ENCODE results near the gene WDR33.
"Not testable (repeated sequence)": the region's sequence is repeated elsewhere in the genome, so short reads cannot be mapped to it uniquely, and the experiment has no call there.

The WDR33 gene

DNA sequence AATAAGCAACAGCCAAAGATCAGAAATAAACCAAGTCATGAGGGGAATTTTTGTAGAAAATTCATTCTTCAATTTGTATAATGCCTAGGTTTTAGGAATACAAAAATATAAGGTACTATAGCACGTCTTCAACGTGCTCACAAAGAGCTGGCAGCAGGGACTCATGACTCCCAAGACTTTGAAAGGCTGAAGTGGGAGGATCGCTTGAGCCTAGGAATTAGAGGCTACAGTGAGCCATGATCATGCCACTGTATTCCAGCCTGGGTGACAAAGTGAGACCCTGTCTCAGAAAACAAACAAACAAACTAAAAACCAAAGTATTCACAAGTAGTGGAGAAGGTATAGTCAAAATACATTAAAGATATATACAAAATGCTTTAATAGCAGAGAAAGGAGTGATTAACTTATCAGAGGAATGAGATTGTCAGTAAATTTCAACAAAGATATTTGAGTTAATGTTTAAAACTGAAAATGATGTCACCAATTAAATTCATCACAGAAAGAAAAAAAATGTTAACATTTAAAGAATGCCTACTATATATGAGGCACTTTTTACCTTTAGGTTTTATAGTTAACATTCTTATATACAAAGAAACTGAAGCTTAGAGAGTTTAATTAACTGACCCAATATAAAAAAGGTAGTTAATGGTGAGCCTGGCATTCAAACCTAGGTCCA is 3.2 kb downstream of the WDR33 start:
- DNase-seq, result no peak

GRCh38 chr2:127806860-127807259 is 4.1 kb downstream of the WDR33 start:
- DNase-seq, result not testable (repeated sequence)

- DNase-seq, result no peak
Measured at GRCh38 chr2:127805491-127805890, 5.5 kb downstream of the WDR33 start.

GRCh38 chr2:127799926-127800325 is 11.0 kb downstream of the WDR33 start:
- DNase-seq, result no peak

GRCh38 chr2:127796389-127796788 is 14.6 kb downstream of the WDR33 start:
- DNase-seq, result no peak

GRCh38 chr2:127794901-127795300 is 16.1 kb downstream of the WDR33 start:
- DNase-seq, result not testable (repeated sequence)

- DNase-seq, result no peak
Measured at GRCh38 chr2:127792805-127793204, 18.2 kb downstream of the WDR33 start.

- DNase-seq, result no peak
Measured at GRCh38 chr2:127790694-127791529, 20.1 kb downstream of the WDR33 start.

DNA sequence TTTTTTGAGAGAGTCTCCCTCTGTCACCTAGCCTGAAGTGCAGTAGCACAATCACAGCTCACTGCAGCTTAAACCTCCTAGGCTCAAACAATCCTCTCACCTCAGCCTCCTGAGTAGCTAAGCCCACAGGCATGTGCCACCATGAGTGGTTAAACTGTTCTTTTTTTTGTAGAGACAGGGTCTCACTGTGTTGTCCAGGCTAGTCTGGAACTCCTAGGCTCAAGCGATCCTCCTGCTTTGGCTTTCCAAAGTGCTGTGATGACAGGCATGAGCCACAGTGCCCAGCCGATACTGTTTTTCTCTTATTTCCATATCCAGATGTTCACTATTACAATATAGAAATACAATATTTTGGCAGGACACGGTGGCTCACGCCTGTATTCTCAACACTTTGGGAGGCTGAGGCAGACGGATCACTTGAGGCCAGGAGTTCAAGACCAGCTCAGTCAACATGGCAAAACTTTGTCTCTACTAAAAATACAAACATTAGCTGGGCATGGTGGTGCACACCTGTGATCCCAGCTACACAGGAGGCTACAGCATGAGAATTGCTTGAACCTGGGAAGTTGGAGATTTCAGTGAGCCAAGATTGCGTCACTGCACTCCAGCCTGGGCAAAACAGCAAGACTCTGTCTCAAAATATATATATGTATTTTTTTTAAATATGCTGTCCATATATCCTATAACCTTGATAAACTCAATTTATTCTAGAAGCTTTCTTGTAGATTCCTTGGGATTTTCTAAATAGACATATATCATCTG is 24.7 kb downstream of the WDR33 start:
- no peak for DNase-seq

DNA sequence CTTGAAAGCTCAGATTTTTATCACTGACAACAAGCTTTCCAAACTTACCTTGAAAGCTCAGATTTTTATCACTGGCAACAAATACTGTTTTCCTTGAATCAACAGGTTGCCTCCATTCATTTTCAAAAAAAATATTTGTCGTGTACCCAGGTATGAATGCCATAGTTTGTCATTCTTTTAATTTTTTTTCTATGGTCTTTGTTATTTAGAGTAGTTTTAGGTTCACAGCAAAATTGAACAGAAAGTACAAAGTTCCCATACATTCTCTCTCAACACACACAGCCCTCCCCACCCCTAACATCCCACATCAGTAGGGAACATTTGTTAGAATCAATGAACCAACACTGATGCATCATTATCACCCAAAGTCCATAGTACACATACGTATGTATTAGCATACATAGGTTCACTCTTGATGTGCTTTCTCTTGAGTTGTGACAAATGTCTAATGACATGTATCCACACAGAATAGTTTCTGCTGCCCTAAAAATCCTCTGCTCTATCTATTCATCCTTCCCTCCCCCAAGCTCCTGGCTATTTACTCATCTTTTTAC is 25.9 kb downstream of the WDR33 start:
- no peak for DNase-seq

DNA sequence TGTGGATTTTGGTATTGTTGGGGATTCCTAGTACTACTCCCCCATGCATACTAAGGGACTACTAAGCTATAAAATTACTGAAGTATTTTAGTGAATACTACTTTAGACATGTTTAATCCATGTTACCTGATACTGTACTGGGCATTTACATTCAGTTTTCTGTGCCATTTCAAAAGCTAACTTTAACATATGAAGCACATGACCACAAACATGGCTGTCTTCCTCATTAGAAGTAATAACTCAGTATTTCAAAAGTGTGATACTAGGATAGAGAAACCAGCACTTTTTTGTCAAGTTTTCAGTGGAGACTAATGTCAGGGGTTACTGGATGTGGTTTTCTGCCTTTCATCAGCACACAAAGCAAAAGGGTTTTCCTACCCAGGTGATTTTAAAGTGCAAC is 27.9 kb downstream of the WDR33 start:
- no peak for DNase-seq

- DNase-seq, result no peak
Measured at GRCh38 chr2:127778850-127779249, 32.1 kb downstream of the WDR33 start.

GRCh38 chr2:127778447-127778846 is 32.5 kb downstream of the WDR33 start:
- DNase-seq, result peak in 1 of 2 experiments; percentile 4

GRCh38 chr2:127776122-127776780 is 34.7 kb downstream of the WDR33 start:
- DNase-seq, result no peak

- DNase-seq, result no peak
Measured at GRCh38 chr2:127771756-127772155, 39.2 kb downstream of the WDR33 start.

DNA sequence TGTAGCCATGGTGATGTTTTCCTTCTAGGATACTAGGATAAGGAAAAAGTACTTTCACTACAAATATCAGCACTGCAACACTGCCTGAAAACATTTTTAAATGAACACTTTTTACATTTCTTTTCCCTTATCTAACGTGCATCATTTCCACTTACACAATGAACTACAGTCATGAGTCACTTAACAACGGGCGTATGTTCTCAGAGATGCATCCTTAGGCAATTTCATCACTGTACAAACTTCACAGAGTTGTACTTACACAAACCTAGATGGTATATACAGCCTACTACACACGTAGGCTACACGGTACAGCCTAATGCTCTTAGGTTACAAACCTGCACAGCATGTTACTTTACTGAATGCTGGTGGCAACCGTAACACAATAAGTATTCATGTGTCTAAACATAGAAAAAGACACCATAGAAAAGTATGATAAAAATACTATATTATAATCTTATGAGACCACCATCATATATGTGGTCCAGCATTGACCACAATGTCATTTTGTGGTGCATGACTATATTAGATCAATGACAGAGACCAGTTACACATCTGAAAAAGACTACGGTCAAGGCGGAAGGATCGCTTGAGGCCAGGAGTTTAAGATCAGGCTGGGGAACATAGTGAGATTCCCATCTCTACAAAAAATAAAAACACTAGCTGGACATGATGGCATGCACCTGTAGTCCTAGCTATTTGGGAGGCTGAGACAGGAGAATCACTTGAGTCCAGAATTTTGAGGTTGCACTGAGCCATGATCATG is 39.8 kb downstream of the WDR33 start:
- DNase-seq, result no peak

DNA sequence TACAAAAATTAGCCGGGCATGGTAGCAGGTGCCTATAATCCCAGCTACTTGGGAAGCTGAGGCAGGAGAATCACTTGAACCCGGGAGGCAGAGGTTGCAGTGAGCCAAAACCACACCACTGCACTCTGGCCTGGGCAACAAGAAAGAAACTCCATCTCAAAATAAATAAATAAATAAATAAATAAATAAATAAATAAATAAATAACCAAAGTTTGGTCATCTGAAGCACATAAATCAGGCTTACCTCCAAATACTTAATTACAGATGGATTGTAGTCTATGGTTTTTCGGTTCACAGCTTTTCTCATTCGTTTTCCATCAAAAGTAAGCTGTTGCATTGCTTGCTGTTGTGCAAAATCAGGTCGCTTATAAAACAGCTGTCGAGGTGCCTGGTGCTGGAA is 40.4 kb downstream of the WDR33 start:
- not testable (repeated sequence) for DNase-seq

GRCh38 chr2:127769587-127769986 is 41.4 kb downstream of the WDR33 start:
- no peak for DNase-seq

GRCh38 chr2:127768775-127769479 is 42.0 kb downstream of the WDR33 start:
- DNase-seq, result no peak

DNA sequence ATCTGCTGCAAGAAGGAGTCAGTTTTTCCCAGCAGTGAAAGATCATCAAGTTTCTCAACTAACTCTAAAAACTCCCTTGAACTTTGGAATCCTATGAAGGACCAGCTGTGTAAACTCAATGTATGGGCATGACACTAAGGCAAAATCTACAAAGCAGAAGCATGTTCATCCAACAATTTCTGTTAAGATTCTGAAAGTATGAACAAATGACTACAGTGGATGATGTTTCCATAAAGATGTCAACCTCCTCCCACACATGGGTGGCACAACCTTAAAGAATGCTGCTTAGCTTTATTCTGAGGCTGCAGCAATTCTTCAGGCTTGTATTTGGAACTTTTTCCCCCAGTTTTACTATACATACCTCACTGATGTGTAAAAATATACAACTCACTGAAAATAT is 47.2 kb downstream of the WDR33 start:
- DNase-seq, result no peak

- no peak for DNase-seq
Measured at GRCh38 chr2:127762846-127763245, 48.1 kb downstream of the WDR33 start.

Data from NCI-H524 (cell line).